ENCODE measurements around the gene MOV10L1. TPM values are rescaled to one million over a fixed set of nuclear protein-coding genes. Genes with fewer than 3 reads are reported as not detected.
A peak's percentile ranks its signal among the peaks of the same experiment; 100 is the strongest.

The MOV10L1 gene
- total RNA-seq, 3 donors from 2014 or later: 0.29 to 1.0 (median 0.49) TPM

DNA sequence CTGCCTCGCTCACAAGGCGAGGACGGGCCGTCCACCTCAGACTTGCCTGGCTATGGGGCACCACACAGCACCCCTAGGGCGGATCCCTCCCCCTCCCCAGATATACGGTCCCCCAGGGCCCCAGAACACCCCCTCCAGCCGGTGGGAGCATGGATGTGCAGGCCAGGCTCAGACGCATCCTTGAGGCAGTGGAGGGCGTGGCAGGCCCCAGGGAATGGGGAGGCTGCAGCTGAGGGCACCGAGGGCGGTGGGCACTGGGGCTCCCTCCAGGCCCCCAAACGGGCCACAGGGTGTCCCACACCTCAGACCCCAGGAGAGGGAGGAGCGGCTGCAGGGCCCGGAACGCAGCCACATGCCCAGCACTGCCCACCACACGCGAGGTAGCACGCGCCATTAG is 43.8 kb upstream of the MOV10L1 start:
- no peak for ATAC-seq
- intact Hi-C loops (cut with DNase I, micrococcal nuclease): no loop called here

DNA sequence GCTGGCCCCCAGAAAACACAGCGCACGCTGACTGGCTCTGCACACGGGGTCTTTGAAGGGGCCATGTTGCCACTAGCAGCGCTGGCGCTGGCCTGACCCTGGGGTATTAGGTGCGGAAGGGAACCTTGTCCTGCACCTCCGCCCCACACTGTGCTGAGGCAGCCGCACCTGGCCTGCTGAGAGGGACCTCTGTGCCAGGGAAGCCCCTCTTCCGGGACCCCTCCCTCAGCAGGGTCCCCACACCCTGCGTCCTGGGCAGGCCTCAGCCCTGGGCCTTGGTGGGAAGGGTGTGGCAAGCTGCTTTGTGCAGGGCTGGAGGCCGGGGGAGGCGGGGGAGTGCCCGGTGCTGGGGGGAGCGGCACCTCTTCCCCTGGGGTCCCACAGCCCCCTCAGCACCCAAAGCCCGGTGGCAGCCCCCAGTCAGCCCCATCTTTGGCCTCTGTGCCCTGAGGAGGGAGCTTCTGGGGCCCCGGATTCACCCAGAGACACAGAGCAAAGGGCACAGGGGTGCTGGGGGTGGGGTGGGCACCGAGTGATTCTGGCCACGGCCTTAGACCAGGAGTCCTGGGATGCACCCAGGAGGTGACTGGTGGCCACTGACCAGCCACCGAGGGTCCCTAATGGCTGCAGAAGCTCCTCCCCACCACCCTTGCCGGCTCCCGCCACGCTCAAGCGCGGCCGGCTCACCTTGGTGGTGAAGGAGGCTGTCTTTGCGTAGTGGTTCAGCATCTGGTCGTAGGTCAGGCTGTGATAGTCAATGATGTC is 43.1 kb upstream of the MOV10L1 start:
- no peak overlapping the region for H3K4me3 ChIP-seq
- H3K9me3 ChIP-seq: no peaks in the 10 kb centered on the region
- TF ChIP-seq, protein P1, sequence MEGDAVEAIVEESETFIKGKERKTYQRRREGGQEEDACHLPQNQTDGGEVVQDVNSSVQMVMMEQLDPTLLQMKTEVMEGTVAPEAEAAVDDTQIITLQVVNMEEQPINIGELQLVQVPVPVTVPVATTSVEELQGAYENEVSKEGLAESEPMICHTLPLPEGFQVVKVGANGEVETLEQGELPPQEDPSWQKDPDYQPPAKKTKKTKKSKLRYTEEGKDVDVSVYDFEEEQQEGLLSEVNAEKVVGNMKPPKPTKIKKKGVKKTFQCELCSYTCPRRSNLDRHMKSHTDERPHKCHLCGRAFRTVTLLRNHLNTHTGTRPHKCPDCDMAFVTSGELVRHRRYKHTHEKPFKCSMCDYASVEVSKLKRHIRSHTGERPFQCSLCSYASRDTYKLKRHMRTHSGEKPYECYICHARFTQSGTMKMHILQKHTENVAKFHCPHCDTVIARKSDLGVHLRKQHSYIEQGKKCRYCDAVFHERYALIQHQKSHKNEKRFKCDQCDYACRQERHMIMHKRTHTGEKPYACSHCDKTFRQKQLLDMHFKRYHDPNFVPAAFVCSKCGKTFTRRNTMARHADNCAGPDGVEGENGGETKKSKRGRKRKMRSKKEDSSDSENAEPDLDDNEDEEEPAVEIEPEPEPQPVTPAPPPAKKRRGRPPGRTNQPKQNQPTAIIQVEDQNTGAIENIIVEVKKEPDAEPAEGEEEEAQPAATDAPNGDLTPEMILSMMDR (IDR thresholded peaks at IDR 0.05): no peak
- ATAC-seq: no peak
- H3K4me1 ChIP-seq (ENCODE audit: low read depth): no peaks in the 10 kb centered on the region
- peak in 2 of 3 donors; percentile 11 to 35 for DNase-seq
- intact Hi-C loops (cut with DNase I, micrococcal nuclease): no loop called here
- H3K36me3 ChIP-seq (ENCODE audit: low read depth): no peaks in the 10 kb centered on the region

More for the DNA sequence above, 43.8 kb upstream of the MOV10L1 start:
- Histone ChIP-seq H3K36me3 (ENCODE audit: low read depth) (no peaks in the 10 kb centered on the region), H3K9me3 (no peaks in the 10 kb centered on the region), H3K4me3 (no peak overlapping the region), H3K4me1 (ENCODE audit: low read depth) (no peaks in the 10 kb centered on the region)
- no peak for DNase-seq
- TF ChIP-seq, protein P1 (IDR thresholded peaks at IDR 0.05): no peak

DNA sequence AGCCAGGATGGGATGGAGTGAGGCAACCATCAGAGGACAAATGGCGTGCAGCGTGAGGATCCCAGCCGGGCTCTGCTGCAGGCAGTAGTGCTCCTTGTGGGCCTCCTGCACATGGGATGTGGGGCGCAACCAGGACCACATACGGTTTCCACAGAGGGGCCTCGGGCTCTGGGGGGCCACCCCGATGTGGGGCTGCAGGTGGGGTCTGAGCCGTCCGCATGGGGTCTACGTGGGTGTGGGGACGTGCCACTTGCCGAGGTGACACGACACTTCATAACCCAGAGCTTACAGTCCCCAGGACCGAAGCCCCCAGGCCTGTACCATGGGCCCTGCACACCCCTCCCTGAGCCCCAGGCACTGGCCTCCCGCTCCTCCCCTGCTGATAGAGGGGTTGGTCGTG is 42.5 kb upstream of the MOV10L1 start:
- Histone ChIP-seq H3K36me3 (ENCODE audit: low read depth) (no peaks in the 10 kb centered on the region), H3K9me3 (no peaks in the 10 kb centered on the region), H3K4me1 (ENCODE audit: low read depth) (no peaks in the 10 kb centered on the region), H3K4me3 (no peak overlapping the region)
- intact Hi-C loops (cut with DNase I, micrococcal nuclease): no loop called here
- ATAC-seq (no peak), DNase-seq (peak in 1 of 3 donors; percentile 26)
- TF ChIP-seq, protein P1 (IDR thresholded peaks at IDR 0.05): no peak

DNA sequence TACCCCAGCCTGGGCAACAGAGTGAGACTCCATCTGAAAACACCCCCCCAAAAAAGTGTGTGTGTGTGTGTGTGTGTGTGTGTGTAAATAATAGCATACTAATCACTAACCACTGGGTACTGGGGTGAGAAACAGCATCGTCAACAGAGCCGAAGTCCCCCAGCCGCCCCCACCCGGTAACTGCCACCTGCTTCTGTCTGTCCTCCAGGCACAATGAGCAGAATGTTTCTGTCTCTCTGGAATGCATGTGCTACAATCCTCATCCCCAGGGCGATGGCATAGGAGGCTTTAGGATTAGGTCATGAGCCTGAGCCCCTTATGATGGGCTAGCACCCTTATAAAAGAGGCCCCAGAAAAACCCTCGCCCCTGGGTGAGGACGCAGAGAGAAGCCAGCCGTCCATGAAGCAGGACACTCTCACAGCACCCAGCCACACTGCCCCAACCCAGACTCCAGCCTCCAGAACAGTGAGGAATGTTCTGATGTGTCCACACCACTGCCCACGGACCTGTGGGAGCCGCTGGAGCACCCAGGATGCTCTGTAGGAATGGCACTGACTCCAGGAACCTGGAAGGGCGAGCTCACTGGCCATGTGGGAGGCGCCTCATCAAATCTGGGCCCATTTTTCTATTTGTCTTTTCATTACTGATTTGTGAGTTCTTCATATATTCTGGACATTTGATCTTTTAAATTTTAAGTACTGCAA is 41.6 kb upstream of the MOV10L1 start:
- TF ChIP-seq, protein P1 (IDR thresholded peaks at IDR 0.05): no peak
- no peak for ATAC-seq
- intact Hi-C loops (cut with DNase I, micrococcal nuclease): no loop called here

DNA sequence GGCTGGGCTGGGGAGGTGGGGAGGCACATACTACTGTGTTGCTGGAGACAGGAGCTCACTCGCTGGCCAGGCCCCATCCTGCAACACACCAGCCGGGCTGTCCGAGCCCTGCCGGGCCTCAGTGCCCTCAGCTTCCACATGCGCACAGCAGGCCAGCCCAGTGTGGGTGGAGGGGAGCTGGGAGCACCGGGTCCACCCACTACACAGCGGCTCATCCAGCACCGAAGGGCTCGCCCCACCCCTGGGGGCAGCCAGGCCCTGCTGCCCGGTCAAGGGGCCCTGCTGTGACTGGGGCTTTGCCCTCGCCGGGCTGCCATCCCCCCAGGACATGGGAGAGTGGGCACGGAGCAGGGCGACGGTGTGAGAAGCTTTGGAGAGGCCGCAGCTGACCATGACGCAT is 41.0 kb upstream of the MOV10L1 start:
- no peak for ATAC-seq
- H3K9me3 ChIP-seq: peaks cover 4% of the 10 kb centered on the region
- intact Hi-C loops (cut with DNase I, micrococcal nuclease): no loop called here
- peak in 2 of 3 donors; percentile 5 to 24 for DNase-seq
- TF ChIP-seq, protein P1 (IDR thresholded peaks at IDR 0.05): no peak
- H3K4me3 ChIP-seq: no peak overlapping the region
- no peaks in the 10 kb centered on the region for H3K36me3 ChIP-seq (ENCODE audit: low read depth)
- no peaks in the 10 kb centered on the region for H3K4me1 ChIP-seq (ENCODE audit: low read depth)

More for the DNA sequence above, 41.6 kb upstream of the MOV10L1 start:
- no peaks in the 10 kb centered on the region for H3K4me1 ChIP-seq (ENCODE audit: low read depth)
- peaks cover under 1% of the 10 kb centered on the region for H3K9me3 ChIP-seq
- H3K4me3 ChIP-seq: no peak overlapping the region
- peak in 2 of 3 donors; percentile 4 to 22 for DNase-seq
- no peaks in the 10 kb centered on the region for H3K36me3 ChIP-seq (ENCODE audit: low read depth)
